Limb (tissue), 2 donors: ENCODE results near the gene ACTRT2.

Source experiments
- DNase-seq, 2 donors: peaks; one replicate each; pipeline ENCODE4 v3.0.0-alpha.2; 2016; ENCODE audit errors: extremely low spot score in 2 of 2

The ACTRT2 gene

DNA sequence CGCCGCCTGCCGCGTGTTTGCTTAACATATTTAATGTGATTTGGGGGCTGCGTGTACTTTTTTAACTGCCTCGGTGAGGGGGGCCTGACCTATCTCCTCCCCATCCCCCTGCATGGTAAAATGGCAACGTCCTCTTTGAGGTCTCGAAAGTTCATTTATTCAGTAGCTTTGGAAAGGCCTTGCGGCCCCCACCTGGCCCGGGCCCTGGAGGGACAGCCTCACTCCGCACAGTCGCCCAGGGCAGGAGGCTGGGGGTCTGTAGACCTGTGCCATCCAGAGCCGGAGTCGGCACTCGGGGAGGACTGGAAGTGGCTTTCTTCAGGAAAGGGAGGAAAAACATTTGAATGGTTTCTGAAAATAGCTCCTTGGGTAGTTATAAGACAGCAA lies 38.0 kb upstream of the ACTRT2 start:
- DNase-seq = peak in 1 of 2 donors; percentile 45

DNA sequence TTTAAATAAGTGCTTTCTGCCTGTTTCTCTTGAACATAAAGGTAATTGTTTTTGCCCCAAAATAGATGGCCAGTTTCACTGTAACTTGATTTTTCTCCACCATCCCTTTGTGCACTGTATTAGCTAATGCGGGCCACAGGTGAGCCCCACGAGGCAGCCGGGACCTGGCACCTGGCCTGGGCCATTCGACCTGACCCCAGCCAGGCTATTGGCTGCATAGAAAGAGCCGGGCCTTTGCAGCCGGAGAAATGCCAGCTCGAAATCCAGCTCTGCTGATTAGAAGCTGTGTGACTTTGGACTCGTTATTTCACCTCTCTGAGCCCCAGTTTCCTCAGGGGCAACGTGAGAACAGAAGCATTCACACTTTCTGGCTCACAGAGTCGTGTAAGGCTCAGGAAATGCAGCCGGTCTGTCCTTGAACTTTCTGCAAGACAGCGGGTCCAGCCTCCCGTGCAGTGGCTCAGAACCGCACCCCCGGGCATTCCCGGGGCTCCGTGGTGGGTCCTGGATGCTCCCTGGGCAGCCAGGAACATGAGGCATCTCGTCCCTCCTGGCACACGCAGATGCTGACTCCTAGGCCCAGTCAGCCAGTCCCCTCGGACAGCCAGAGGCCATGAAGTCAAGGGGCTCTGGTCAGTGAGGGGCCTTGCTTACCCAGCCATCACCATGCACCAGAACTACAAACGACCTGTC lies 37.4 kb upstream of the ACTRT2 start:
- peak in 1 of 2 donors; percentile 32 for DNase-seq

DNA sequence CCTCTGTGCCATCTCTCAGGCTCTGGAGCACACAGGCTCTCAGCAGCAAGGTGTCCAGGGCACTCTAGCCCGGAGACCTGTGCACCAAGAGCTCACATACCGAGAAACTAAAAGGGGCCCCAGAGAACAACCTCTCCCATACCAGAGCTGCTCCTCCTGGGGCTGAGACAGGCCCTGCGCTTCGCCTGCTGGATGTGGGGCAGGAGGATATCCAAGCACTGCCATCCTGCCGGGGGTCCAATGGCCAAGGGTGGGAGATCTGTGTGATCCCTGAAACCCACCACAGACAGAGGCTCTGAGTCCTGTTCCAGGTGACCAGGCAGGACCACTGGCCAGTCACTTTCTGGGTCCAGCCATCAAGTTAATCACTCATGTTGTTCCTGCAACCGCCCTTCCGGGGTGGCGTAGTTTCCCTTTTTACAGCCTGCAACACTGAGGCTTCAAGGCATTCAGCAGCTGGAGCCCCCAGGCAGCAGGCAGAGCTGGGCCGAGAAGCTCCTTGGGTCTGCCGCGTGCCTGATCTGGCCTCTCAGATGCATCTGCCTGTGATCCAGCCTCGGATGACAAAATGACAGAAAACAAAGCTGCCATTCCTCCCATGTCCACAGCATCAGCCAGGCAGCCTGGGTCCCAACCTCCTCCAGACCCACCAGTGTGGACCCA lies 36.7 kb upstream of the ACTRT2 start:
- DNase-seq = no peak

DNA sequence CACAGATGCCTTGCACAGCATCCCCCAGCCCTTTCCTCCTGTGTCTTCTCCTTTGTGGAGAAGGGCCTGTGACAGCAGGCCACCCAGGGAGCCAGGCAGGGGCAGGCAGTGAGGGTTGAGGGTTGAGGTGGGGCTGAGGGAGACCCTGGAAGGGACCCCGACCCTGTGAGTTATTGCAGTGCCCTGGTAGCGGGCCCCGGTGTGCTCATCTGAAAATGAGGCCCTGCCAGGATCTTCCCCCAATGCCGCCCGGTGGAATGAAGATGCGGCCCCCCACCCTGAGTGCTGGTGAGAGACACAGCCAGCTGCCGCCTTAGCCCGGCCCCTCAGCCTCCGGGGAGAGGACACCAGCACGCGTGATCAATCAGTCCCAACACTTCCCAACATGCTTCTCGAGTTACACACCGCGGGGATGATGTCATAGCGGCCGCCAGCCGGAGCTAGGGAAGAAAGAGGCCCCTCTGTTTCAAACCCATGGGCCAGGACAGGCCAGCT lies 36.2 kb upstream of the ACTRT2 start:
- DNase-seq = peak; percentile 88 to 91

DNA sequence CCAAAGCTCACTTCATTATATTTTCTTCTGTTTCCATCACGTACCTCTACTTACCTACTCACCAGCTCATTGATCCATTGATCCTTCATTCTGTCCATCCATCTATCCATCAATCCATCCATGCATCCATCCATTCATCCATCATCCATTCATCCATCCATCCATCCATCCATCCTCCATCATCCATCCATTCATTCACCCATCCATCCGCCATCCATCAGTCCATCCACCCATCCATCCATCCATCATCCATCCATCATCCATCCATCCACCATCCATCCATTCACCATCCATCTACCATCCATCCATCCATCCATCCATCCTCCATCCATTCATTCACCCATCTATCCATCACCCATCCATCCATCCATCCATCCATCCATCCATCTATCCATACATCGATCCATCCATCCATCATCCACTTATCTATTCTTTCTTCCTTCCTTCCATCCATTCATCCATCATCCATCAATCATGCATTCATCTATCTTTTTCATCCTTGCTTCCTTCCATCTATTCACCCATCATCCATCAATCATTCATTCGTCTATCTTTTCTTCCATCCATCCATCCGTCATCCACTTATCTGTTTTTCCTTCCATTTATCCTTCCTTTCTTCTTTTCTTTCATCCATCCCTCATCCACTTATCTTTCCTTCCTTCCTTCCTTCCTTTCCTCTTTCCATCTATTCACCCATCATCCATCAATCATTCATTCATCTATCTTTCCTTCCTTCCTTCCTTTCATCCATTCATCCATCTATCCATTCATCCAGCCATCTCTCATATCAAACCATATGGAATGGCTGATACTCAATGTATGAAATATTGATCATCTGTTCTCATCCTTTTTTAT lies 35.3 kb upstream of the ACTRT2 start:
- peak in 1 of 2 donors; percentile 12 for DNase-seq

DNA sequence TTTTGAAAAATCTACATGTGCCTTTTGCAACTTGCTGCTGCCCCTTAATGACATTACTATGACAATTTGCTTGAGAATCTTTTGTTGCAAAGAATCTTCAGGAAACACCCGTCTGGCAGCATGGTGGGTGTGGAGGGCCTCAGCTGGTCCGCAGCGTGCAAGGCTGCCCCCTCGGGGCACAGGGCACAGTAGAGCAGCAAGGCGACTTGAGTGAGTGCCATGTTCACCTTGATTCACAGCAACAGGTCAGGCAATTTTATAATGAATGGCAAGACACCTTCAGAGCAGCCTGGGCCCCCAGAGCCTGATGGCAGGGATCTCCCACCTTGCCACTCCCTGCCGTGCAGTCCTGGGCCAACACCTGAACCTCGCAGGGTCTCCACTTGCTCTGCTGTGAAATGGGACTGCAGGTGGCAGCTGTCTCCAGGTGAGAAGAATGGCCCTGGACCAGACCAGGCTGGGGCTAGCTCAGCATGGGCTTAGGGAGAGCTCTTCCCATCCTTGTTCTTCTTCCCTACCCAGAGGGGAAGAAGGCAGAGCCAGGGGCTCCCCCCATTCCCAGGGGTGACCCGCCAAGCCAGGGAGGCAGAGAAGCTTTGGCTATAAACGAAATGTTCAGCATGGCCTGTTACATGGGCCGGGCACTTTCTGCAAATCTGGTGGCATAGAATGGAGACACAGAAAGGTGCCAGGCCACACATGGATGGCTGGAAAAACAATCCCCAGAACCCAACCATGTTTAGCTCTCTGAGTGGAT lies 34.5 kb upstream of the ACTRT2 start:
- DNase-seq = peak in 1 of 2 donors; percentile 20

DNA sequence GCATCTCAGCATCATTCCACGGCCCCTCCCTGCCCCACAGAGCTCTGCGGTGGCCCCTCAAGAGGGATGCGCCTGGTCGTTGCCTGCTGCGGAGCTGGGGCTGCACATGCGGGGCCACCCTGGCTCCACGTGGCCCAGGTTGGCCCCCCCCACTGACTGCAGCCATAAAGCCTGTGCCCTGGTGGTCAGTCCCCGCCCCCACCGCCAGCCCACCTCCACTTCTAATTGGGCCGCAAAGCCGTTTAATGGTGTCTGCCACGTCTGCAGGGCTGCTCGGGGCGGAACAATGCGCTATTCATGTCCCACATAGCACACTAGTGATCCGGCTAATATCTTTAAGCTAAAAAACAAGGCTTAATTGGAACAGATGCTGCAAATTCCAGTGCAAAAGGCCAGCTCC lies 33.5 kb upstream of the ACTRT2 start:
- DNase-seq = peak in 1 of 2 donors; percentile 59

DNA sequence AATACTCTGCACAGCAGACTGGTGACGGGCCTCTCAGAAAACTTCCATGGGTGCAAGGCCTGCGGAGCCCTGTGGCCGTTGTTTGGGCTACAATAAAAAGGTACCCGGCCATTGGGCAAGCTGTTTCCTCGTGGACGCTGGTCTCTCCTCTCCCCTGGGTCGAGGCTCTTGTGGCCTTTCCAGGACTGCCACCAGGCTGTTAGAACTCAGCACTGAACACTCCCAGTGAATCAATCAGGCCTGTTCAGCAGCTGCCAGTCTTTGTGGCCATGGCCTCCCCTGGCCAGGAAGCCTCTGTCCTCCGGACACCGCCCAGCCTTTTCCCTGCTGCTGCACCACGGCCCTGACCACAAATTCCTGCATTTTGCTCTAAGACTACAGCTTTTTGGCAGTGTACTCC lies 33.0 kb upstream of the ACTRT2 start:
- DNase-seq = peak in 1 of 2 donors; percentile 41

DNA sequence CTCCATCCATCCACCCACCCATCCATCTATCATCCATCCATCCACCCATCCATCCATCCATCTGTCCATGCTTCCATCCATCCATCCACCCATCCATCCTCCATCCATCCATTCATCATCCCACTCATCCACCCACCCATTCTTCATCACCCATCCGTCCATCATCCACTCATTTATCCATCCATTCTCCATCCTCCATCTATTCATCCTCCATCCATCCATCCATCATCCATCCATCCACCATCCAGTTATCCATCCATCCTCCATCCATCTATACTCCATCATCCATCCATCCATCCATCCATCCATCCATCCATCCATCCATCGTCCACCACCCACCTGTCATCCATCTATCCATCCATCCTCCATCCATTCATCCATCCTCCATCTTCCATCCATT lies 32.1 kb upstream of the ACTRT2 start:
- DNase-seq = peak in 1 of 2 donors; percentile 8

DNA sequence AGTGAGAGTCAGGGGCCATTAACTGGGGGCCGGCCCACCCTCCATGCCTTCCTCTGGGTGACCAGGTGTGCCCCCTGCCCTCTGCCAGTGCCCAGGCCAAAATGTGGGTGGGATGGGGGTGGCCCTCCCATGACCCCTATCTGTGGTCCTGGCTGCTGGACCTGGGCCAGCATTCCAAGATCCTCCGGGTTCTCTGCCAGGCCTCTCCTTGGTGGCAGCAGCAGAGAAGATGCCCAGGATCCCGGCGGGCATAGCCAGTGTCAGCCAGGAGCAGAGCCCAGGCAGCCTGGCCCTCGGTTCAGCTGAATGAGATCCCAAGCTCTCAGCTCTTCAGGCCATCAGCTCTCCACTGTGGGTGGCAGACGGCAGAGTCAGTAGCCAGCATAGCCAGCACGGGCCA lies 31.3 kb upstream of the ACTRT2 start:
- peak in 1 of 2 donors; percentile 22 for DNase-seq

DNA sequence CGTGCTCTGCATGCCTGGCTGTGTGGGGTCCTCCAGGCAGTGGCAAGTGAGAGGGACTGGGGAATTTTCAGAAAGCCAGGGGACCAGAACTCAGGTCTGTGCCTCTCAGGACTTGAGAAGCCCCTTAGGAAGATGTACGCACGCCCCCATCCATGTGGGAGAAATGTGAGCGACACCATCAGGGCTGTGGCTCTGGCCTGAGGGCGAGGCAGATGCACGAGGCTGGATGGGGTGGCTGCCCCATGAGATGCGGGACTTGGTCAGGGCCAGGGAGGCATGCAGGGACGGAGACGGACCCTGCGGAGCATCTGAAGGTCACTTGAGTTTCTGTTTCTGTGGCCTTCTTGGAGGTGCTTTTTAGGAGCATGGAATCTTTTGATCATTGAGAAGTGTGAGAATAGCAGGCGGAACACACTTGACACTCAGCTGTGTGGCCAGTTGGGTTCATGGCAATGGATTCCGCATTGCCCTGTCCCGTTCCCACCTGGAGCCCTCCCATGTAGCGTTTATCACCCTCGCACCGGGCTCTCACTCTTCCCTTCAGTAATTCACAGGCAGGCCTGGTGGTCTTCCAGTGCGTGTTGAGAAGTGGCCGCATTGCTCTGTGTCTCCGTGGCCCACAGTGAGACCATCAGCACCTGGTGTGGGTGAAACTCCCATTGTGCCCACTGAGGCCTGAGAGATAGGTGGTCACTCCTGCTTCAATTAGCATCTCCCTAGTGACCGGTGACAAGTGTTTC lies 30.7 kb upstream of the ACTRT2 start:
- DNase-seq = peak in 1 of 2 donors; percentile 9

DNA sequence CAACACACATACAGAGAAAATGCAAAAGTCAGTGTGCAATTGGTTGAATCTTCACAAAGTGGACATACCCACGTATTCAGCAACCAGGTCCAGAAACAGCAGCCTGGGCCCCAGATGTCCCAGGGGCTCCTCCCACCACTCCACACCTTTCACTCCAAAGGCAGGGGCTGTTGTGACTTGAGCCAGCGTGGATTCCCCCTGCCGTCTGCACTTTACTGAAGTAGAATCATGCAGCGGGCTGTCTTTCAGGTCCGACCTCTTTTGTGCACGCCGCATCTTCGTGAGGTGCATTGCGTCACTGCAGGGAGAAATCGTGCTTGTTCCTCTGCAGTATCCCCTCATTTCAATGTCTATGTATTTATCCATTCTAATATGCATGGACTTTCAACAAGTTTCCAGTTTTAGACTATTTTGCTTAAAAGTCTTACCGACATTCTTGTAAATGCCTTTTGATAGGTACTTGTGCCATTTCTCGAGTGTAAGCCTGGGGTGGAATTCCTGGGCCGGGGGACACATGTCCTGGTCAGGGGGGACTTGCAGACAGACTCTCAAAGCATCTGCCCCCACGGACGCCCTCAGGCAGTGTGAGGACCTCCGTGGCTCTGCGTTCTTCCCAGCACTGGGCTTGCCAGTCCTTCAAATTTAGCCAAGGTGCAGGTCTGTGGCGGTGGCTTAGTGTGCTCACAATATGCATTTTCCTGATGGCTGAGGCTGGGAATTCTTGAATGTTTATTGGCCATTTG lies 29.3 kb upstream of the ACTRT2 start:
- DNase-seq = peak in 1 of 2 donors; percentile 19

DNA sequence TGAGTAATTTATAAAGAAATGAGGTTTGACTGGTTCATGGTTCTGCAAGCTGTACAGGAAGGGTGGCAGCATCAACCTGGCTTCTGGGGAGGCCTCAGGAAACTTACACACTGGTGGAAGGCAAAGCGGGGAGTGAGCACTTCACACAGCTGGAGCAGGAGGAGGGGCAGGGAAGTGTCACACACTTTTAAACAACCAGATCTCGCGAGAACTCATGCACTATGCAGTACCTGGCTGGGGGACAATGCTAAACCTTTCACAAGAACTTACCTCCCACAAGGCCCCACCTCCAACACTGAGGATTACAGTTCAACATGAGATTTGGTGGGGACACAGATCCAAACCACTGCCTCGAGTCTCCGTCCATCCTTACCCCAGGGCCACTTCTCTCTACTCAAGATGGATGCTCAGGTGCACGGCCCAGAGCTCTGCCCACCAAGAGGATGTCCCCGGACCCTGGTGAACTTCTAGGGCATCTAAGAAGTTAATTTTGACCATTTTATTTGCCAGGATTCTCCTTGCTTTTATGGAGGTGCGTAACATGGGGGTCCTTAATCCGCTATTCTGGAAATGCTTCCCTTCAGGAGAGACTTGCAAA lies 22.7 kb upstream of the ACTRT2 start:
- DNase-seq = peak in 1 of 2 donors; percentile 10

DNA sequence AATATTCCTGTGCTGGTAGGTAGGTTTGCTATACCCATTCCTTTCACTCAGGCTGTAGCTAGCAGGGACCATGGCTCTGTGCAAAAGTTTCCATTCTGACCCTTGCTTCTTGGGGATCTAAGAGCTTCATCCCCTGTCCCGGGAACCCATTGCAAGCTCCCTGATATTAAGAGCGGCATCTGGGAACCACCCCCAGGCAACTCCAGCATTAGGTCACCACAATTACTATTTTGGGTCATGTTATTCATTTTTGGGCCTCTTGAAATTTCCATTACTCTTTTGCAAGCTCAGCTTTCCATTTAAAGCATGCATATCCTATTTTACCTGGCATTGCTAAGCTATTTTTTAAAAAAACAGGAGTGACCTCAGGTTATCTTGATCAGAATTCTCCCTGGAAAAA lies 22.1 kb upstream of the ACTRT2 start:
- DNase-seq = peak in 1 of 2 donors; percentile 18

DNA sequence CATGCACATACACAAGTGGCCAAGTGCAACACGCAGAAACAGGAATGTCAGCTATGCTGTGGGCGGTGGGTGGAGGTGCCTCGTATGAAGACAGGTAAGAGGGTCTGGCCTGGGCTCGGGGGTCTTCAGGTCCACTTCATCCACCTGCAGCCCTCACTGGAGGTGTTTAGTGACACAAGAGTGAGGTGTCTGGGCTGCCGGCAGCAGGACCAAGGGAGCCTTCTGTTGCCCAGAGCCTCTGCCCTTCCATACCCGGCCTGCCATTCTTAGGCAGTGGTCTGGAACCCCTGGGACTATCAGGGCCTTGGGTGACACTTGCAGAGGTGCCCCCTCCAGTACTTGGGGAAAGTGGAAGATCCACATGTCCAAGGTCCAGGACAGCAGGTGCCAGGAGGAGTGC lies 21.7 kb upstream of the ACTRT2 start:
- peak in 1 of 2 donors; percentile 21 for DNase-seq

DNA sequence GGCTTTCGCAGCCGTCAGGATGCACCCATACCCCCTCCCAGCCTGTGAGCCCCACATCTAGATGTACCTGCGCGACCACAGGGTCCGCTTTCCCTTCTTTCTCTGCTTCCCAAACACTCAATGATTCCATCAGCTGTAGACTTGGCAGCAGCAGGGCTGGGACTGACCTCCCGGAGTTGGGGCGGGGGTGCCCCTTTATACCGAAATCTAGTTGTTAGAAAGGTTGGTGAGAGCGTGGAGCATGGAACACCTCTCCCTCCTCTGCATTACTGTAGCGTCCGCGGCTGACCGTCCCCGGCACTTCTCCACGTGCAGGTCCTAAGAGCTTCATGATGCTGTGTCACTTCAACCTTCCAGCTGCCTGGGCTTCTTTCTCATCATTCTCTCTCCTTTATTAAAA lies 21.1 kb upstream of the ACTRT2 start:
- no peak for DNase-seq

DNA sequence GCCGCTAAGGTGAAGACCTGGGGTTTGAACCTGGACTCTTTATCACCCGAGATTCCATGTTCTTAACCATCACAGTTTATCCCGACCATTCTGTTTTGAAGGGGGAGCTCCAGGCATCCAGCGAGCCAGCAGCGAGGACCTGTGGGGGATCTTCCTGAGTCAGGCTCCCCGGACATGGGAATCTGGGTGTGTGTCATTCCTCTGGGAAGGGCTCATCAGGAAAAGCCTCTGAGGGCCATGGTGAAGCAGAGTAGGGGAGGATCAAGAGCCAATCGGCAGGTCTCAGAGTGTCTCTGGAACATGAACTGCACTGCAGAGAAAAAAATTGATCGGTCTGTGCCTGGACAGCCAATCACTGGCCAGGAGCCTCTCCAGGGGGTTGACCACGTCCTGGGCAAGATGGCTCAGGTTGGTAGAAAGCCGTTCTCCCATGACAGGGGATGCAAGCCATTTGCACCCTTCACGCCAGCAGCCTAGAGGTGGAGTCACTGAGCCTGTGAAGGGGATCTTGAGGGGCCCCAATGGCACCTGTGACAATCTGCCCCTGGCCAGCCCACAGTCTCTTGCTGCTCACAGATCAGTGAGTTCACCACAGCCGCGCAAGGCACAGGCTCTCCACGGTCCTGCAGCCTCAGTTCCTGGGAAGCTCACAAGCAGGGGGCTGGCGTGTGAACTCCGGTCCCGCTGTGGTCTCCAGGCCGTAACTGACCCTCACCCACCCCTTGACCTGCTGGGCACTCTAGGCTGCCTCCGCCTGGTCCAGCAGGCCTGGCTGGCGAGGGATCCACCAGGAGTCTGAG lies 20.4 kb upstream of the ACTRT2 start:
- peak in 1 of 2 donors; percentile 21 for DNase-seq

DNA sequence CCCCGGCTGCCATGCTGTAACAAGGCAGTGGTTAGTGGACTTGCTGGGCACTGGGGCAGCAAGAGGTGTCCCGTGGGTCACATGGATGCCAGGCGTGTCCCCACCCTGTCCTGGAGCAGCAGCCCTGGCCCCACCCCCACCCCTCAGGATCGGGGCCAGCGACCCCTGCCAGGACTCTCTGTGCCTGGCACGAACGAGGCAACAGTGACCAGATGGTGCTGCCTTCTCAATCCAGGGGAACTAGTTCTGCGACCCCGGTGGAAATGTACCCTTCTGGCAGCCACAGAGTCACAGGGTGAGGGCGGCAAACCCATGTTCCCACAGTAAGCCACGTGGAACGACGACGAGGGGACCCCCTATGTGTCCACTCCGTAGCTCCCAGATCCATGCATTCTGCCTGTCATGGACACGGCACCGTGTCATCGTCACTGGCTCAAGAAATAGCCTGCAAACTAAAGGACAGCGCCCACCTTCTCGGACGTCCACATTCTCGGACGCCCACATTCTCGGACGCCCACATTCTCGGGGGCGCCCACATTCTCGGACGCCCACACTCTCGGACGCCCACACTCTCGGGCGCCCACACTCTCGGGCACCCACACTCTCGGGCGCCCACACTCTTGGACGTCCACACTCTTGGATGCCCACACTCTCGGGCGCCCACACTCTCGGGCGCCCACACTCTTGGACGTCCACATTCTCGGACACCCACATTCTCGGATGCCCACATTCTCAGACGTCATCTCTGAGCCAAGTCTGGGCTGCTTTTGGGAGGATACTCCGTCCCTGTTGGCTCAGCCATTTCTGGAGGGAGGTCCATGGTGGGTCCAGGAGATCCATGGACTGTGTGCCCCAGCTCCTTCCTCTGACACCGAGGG lies 19.6 kb upstream of the ACTRT2 start:
- DNase-seq = no peak
